Ovary (tissue), 1 donor: Measurements from ENCODE around the gene GALNT13.

Experiments
- EP300 ChIP-seq: sonication (generic); formaldehyde crosslinking; IDR thresholded peaks from one replicate; pipeline ENCODE4 v1.6.1; 2017; ENCODE audit warnings: antibody characterized with exemption
- POLR2A ChIP-seq: fragments of 450-650 bp; IDR thresholded peaks from one replicate; pipeline ENCODE4 v1.6.1; 2017; ENCODE audit warnings: antibody characterized with exemption, mild to moderate bottlenecking, moderate library complexity

- TF ChIP-seq EP300, result no peak
- TF ChIP-seq POLR2A, result no peak
Observed at GRCh38 chr2:154142480-154142879, 270.8 kb downstream of the GALNT13 start.
